HG03159 (cell line): ENCODE data around the gene GDF2.

Experiments
- ATAC-seq: cut with Tn5 transposase; IDR thresholded peaks from one replicate; pipeline ENCODE4 v1.9.1; 2021; ENCODE audit warnings: mild to moderate bottlenecking, moderate library complexity; ENCODE audit not compliant: unreplicated experiment

GDF2 gene

GRCh38 chr10:47311193-47311931 is 10.9 kb upstream of the GDF2 start:
- ATAC-seq, result no peak

- ATAC-seq, result peak; percentile 78
These were observed 10.2 kb upstream of the GDF2 start for GRCh38 chr10:47311932-47312662.

GRCh38 chr10:47312663-47312995 is 9.6 kb upstream of the GDF2 start:
- ATAC-seq, result no peak

- ATAC-seq, result no peak
These were observed 7.8 kb upstream of the GDF2 start for GRCh38 chr10:47314416-47314970.

GRCh38 chr10:47315421-47315820 is 6.8 kb upstream of the GDF2 start:
- ATAC-seq, result no peak

- ATAC-seq, result no peak
These were observed 6.1 kb upstream of the GDF2 start for GRCh38 chr10:47316131-47316530.

- no peak for ATAC-seq
These were observed 5.0 kb upstream of the GDF2 start for GRCh38 chr10:47317251-47317650.

- no peak for ATAC-seq
These were observed 3.5 kb upstream of the GDF2 start for GRCh38 chr10:47318706-47319105.

GRCh38 chr10:47319784-47320183 is 2.5 kb upstream of the GDF2 start:
- ATAC-seq, result no peak

- no peak for ATAC-seq
These were observed 1.4 kb upstream of the GDF2 start for GRCh38 chr10:47320812-47321211.

- ATAC-seq, result no peak
These were observed 596 bp upstream of the GDF2 start for GRCh38 chr10:47321521-47322195.

- ATAC-seq, result no peak
These were observed 833 bp downstream of the GDF2 start for GRCh38 chr10:47323087-47323486.

GRCh38 chr10:47323636-47324296 is 1.5 kb downstream of the GDF2 start:
- ATAC-seq, result no peak

GRCh38 chr10:47325303-47326291 is 3.3 kb downstream of the GDF2 start:
- ATAC-seq, result no peak

- ATAC-seq, result no peak
These were observed 4.2 kb downstream of the GDF2 start for GRCh38 chr10:47326306-47326926.

GRCh38 chr10:47326927-47327330 is 4.7 kb downstream of the GDF2 start:
- no peak for ATAC-seq

- no peak for ATAC-seq
These were observed 7.6 kb downstream of the GDF2 start for GRCh38 chr10:47329855-47330254.

- ATAC-seq, result no peak
These were observed 8.1 kb downstream of the GDF2 start for GRCh38 chr10:47330366-47330765.

GRCh38 chr10:47330804-47331203 is 8.6 kb downstream of the GDF2 start:
- no peak for ATAC-seq

GRCh38 chr10:47331491-47331890 is 9.2 kb downstream of the GDF2 start:
- ATAC-seq, result no peak
